ENCODE measurements around the gene ASTN2.

DNA sequence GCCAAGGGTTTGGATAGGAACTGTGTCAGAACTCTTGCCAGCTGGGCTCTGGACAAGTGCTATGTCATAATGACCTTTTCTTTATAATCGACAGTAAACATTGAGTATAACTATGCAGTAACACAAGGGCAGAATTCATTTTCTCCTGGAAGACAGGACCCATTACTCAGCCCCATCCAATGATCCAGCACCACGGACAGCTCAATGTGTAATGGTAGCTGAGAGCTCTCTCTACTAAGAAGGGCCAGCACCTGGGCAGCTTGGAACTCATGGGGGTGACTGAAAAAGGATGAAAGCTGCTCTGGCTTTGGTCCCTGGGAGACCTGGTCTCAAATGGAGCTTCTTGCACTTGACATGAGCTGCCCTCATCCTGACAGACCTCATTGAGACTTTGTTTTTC is 380.0 kb downstream of the ASTN2 start:
- TF ChIP-seq, protein P1, sequence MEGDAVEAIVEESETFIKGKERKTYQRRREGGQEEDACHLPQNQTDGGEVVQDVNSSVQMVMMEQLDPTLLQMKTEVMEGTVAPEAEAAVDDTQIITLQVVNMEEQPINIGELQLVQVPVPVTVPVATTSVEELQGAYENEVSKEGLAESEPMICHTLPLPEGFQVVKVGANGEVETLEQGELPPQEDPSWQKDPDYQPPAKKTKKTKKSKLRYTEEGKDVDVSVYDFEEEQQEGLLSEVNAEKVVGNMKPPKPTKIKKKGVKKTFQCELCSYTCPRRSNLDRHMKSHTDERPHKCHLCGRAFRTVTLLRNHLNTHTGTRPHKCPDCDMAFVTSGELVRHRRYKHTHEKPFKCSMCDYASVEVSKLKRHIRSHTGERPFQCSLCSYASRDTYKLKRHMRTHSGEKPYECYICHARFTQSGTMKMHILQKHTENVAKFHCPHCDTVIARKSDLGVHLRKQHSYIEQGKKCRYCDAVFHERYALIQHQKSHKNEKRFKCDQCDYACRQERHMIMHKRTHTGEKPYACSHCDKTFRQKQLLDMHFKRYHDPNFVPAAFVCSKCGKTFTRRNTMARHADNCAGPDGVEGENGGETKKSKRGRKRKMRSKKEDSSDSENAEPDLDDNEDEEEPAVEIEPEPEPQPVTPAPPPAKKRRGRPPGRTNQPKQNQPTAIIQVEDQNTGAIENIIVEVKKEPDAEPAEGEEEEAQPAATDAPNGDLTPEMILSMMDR (IDR thresholded peaks at IDR 0.05 in 2 of 3, conservative IDR thresholded peaks at IDR 0.05 in 1 of 3; ENCODE audit: control insufficient read depth in 2 of 3, extremely low read depth in 1 of 3, insufficient read depth in 1 of 3, low read depth in 3 of 3, low read length in 3 of 3), result no peak
- TF ChIP-seq CHD2 (IDR thresholded peaks at IDR 0.05; ENCODE audit: borderline replicate concordance, low read depth, low read length) (no peak), RCOR1 (conservative IDR thresholded peaks at IDR 0.05; ENCODE audit: low read depth, low read length) (no peak), POLR2A (IDR thresholded peaks at IDR 0.05; ENCODE audit: low read depth, low read length) (no peak), FOS (IDR thresholded peaks at IDR 0.05; ENCODE audit: borderline replicate concordance, extremely low read depth, insufficient read length) (no peak), NBN (IDR thresholded peaks at IDR 0.05) (no peak), ZNF217 (IDR thresholded peaks at IDR 0.05) (no peak), RAD21 (IDR thresholded peaks at IDR 0.05; ENCODE audit: insufficient read depth, low read depth, low read length) (peak; percentile 3; the same call in 1 of the 2 replicates), PAX5 (IDR thresholded peaks at IDR 0.05; ENCODE audit: borderline replicate concordance, low read depth, low read length) (no peak), SREBF1 (IDR thresholded peaks at IDR 0.05; ENCODE audit: low read length) (no peak), ZNF274 (IDR thresholded peaks at IDR 0.05; ENCODE audit: insufficient read depth, insufficient read length) (no peak), SIN3A (IDR thresholded peaks at IDR 0.05; ENCODE audit: low read depth, low read length) (no peak)
- TF ChIP-seq, protein P2, sequence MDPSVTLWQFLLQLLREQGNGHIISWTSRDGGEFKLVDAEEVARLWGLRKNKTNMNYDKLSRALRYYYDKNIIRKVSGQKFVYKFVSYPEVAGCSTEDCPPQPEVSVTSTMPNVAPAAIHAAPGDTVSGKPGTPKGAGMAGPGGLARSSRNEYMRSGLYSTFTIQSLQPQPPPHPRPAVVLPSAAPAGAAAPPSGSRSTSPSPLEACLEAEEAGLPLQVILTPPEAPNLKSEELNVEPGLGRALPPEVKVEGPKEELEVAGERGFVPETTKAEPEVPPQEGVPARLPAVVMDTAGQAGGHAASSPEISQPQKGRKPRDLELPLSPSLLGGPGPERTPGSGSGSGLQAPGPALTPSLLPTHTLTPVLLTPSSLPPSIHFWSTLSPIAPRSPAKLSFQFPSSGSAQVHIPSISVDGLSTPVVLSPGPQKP (IDR thresholded peaks at IDR 0.05; ENCODE audit: low read depth, low read length), result no peak
